ENCODE measurements around the gene E2F6. TPM values are rescaled to one million over a fixed set of nuclear protein-coding genes. Genes with fewer than 3 reads are reported as not detected.

Gene E2F6
- total and polyA plus RNA-seq, 2 of the 8 experiments (the other 6 are each of a cell fraction or from before 2014, with no cell fraction given), result 8.3 to 14.9 TPM

GRCh38 chr2:11500702-11501303 is 34.8 kb upstream of the E2F6 start:
- Histone ChIP-seq H2BK20ac (ENCODE audit: low read length) (no peak overlapping the region), H3K14ac (ENCODE audit: insufficient read length) (no peak overlapping the region), H2BK15ac (ENCODE audit: low read length) (no peak overlapping the region), H3K79me2 (ENCODE audit: control insufficient read depth in 1 of 2, insufficient read depth in 2 of 2, low read length in 2 of 2) (peaks cover 0 to 47% of the 10 kb centered on the region in 2 experiments; a peak in 2 of 4 replicates), H2BK12ac (ENCODE audit: low read depth, low read length) (no peak overlapping the region), H4K91ac (replicated peaks; ENCODE audit: insufficient read length, low read length) (peak overlapping the region; percentile 11), H3K27ac (ENCODE audit: low read depth, low read length) (no peak overlapping the region), H3K4me2 (ENCODE audit: insufficient read depth in 1 of 2, low read depth in 2 of 2, low read length in 2 of 2) (no peak overlapping the region), H3K23ac (ENCODE audit: insufficient read length) (no peak overlapping the region), H3K56ac (replicated peaks; ENCODE audit: insufficient read length, low read depth, low read length) (no peak overlapping the region), H3K9ac (replicated peaks in 1 of 4; ENCODE audit: extremely low read depth in 1 of 4, low read depth in 3 of 4, low read length in 3 of 4) (no peak overlapping the region), H2BK5ac (ENCODE audit: low read depth, low read length) (peak overlapping the region; percentile 28; the same call in 1 of the 2 replicates), H3K4me3 (ENCODE audit: extremely low read depth in 1 of 4, insufficient read depth in 2 of 4, low read depth in 3 of 4, low read length in 4 of 4) (no peak overlapping the region), H3K4ac (replicated peaks; ENCODE audit: insufficient read length, low read depth, low read length) (no peak overlapping the region), H4K8ac (ENCODE audit: extremely low read depth, insufficient read depth, low read length) (no peak overlapping the region), H3K4me1 (replicated peaks in 1 of 4; ENCODE audit: control insufficient read depth in 3 of 4, insufficient read depth in 4 of 4, low read length in 3 of 4) (peaks cover 5 to 14% (median 8%) of the 10 kb centered on the region in 4 experiments), H2BK120ac (replicated peaks; ENCODE audit: low read depth, low read length) (no peak overlapping the region), H3K27me3 (replicated peaks in 1 of 4; ENCODE audit: control insufficient read depth in 3 of 4, extremely low read depth in 1 of 4, insufficient read depth in 3 of 4, low read length in 3 of 4) (no peaks in the 10 kb centered on the region), H4K5ac (ENCODE audit: insufficient read length, low read depth, low read length) (no peak overlapping the region), H3K23me2 (ENCODE audit: low read depth, low read length) (no peaks in the 10 kb centered on the region), H3K9me3 (ENCODE audit: insufficient read depth in 2 of 2, low read depth in 1 of 2, low read length in 1 of 2) (0 out of 4 replicates have a peak, but pooled peaks cover 0 to 8% of the 10 kb centered on the region in 2 experiments), H3K36me3 (ENCODE audit: control insufficient read depth in 2 of 4, insufficient read depth in 4 of 4, low read length in 3 of 4) (no peaks in the 10 kb centered on the region), H2AK5ac (ENCODE audit: low read depth, low read length) (peak overlapping the region; percentile 20; the same call in 1 of the 2 replicates), H3K18ac (ENCODE audit: extremely low read depth, low read length) (no peak overlapping the region), H4K20me1 (replicated peaks in 1 of 2; ENCODE audit: control insufficient read depth in 1 of 2, insufficient read depth in 2 of 2, low read length in 2 of 2) (peaks cover 0 to 9% of the 10 kb centered on the region in 2 experiments), H2AFZ (ENCODE audit: low read length) (no peak overlapping the region), H3K79me1 (ENCODE audit: low read depth, low read length) (peaks cover 3% of the 10 kb centered on the region)
- WGBS, 2 experiments (ENCODE audit: extremely low coverage in 1 of 2, insufficient coverage in 1 of 2, insufficient read length in 1 of 2, insufficient replicate concordance in 2 of 2, low coverage in 1 of 2, low lambda C conversion rate in 2 of 2, missing lambda C conversion rate in 1 of 2), result 87% methylated on average over 5 of the region's 5 CpGs; no CpG with 5 or more reads in 1 of the 2 experiments
- CTCF ChIA-PET (ENCODE audit: partially characterized antibody), result interaction anchor here (0.8 to 6.4 kb wide), 5 partner anchors 9 to 82 kb away, joined by 3 to 31 read pairs (median 7); partner anchors contain the start of gene GREB1
- FAIRE-seq (no peak), DNase-seq (ENCODE audit: low read depth in 1 of 2, low spot score in 2 of 2) (no peak)
- POLR2A ChIA-PET (ENCODE audit: partially characterized antibody), result no interaction called here
- TF ChIP-seq JUND (IDR thresholded peaks at IDR 0.05; ENCODE audit: low read length) (no peak), RBBP5 (IDR thresholded peaks at IDR 0.05; ENCODE audit: borderline replicate concordance, low read depth, low read length) (no peak), POLR2AphosphoS5 (IDR thresholded peaks at IDR 0.05; ENCODE audit: low read depth, low read length) (no peak), CHD1 (IDR thresholded peaks at IDR 0.05; ENCODE audit: low read depth, low read length) (no peak), CEBPB (IDR thresholded peaks at IDR 0.05; ENCODE audit: low read depth, low read length) (no peak), NRF1 (IDR thresholded peaks at IDR 0.05; ENCODE audit: low read depth, low read length) (no peak), E2F6 (IDR thresholded peaks at IDR 0.05) (no peak), SIRT6 (IDR thresholded peaks at IDR 0.05; ENCODE audit: low read length) (no peak), SRF (IDR thresholded peaks at IDR 0.05; ENCODE audit: low read depth, low read length) (no peak), TAF7 (optimal IDR thresholded peaks at IDR 0.05; ENCODE audit: borderline replicate concordance, low read depth, low read length) (no peak), ZNF274 (IDR thresholded peaks at IDR 0.05; ENCODE audit: borderline replicate concordance, extremely low read depth, low read length) (no peak), GTF2F1 (IDR thresholded peaks at IDR 0.05; ENCODE audit: borderline replicate concordance, low read depth, low read length) (no peak), KDM5A (IDR thresholded peaks at IDR 0.05; ENCODE audit: low read length) (no peak)

All from H1 (cell line).